CD4-positive, alpha-beta T cell treated with Interleukin-15 for 4 hours (primary cell): ENCODE results near the gene NAA50.

ENCODE experiments used
- DNase-seq: peaks from one replicate; pipeline ENCODE4 v3.0.0-alpha.2; 2020; ENCODE audit warnings: low spot score

The NAA50 gene

GRCh38 chr3:113741620-113742019, 4.4 kb downstream of the NAA50 start:
- no peak for DNase-seq

GRCh38 chr3:113741086-113741485, 5.0 kb downstream of the NAA50 start:
- no peak for DNase-seq

GRCh38 chr3:113736548-113737089, 9.4 kb downstream of the NAA50 start:
- DNase-seq: peak; percentile 74

GRCh38 chr3:113731694-113732093, 14.4 kb downstream of the NAA50 start:
- no peak for DNase-seq

GRCh38 chr3:113730550-113730949, 15.5 kb downstream of the NAA50 start:
- no peak for DNase-seq

- no peak for DNase-seq
Measured at GRCh38 chr3:113728661-113729060, 17.4 kb downstream of the NAA50 start.

GRCh38 chr3:113721636-113722035, 24.4 kb downstream of the NAA50 start:
- DNase-seq: no peak

GRCh38 chr3:113719758-113720157, 26.3 kb downstream of the NAA50 start:
- no peak for DNase-seq

- no peak for DNase-seq
Measured at GRCh38 chr3:113719294-113719693, 26.8 kb downstream of the NAA50 start.

GRCh38 chr3:113717818-113718217, 28.2 kb downstream of the NAA50 start:
- no peak for DNase-seq

GRCh38 chr3:113717308-113717707, 28.7 kb downstream of the NAA50 start:
- no peak for DNase-seq

GRCh38 chr3:113714702-113715101, 31.3 kb downstream of the NAA50 start:
- no peak for DNase-seq

GRCh38 chr3:113712129-113712528, 33.9 kb downstream of the NAA50 start:
- DNase-seq: no peak

GRCh38 chr3:113707835-113708234, 38.2 kb downstream of the NAA50 start:
- no peak for DNase-seq

- no peak for DNase-seq
Measured at GRCh38 chr3:113698956-113699355, 47.1 kb downstream of the NAA50 start.

GRCh38 chr3:113698213-113698742, 47.8 kb downstream of the NAA50 start:
- no peak for DNase-seq

GRCh38 chr3:113697500-113698090, 48.5 kb downstream of the NAA50 start:
- DNase-seq: no peak

GRCh38 chr3:113696658-113697499, 49.2 kb downstream of the NAA50 start:
- peak; percentile 99 for DNase-seq

GRCh38 chr3:113695786-113696645, 50.0 kb downstream of the NAA50 start, which contains the start of gene USF3:
TSS of gene USF3 (minus strand) at chr3:113696642. CDS start at chr3:113674878, 21,764 bp downstream.
- DNase-seq: peak; percentile 81

GRCh38 chr3:113695431-113695785, 50.6 kb downstream of the NAA50 start:
- DNase-seq: no peak

GRCh38 chr3:113690482-113690881, 55.6 kb downstream of the NAA50 start:
- no peak for DNase-seq
